Neural progenitor cell (in vitro differentiated cells): ENCODE results near the gene TRPM6. TPM values are rescaled to one million over a fixed set of nuclear protein-coding genes. Genes with fewer than 3 reads are reported as not detected.
A peak's percentile ranks its signal among the peaks of the same experiment; 100 is the strongest.

Source experiments
- DNase-seq: peaks from one replicate; pipeline ENCODE4 v3.0.0-alpha.2; 2016; ENCODE audit warnings: low spot score
- H2AFZ ChIP-seq: fragments of 200-600 bp; sonication (generic); replicated peaks from 2 replicates; pipeline ENCODE4 v1.6.1; 2016; ENCODE audit warnings: antibody characterized with exemption
- H3F3A ChIP-seq: fragments of 200-600 bp; sonication (generic); 2 replicates; pipeline ENCODE4 v1.6.1; 2016; ENCODE audit warnings: antibody characterized with exemption, low read depth
- H3K27ac ChIP-seq: fragments of 200-600 bp; sonication (generic); 2 replicates; pipeline ENCODE4 v1.5.1; 2016; ENCODE audit warnings: mild to moderate bottlenecking
- H3K27me3 ChIP-seq: fragments of 200-600 bp; sonication (generic); 2 replicates; pipeline ENCODE4 v1.6.1; 2016; ENCODE audit warnings: mild to moderate bottlenecking, moderate library complexity
- H3K36me3 ChIP-seq: fragments of 200-600 bp; sonication (generic); 2 replicates; pipeline ENCODE4 v1.5.1; 2016
- H3K4me1 ChIP-seq: fragments of 200-600 bp; sonication (generic); 2 replicates; pipeline ENCODE4 v1.6.1; 2016; ENCODE audit warnings: mixed run types
- H3K4me2 ChIP-seq: fragments of 200-600 bp; sonication (generic); 2 replicates; pipeline ENCODE4 v1.6.1; 2016
- H3K4me3 ChIP-seq: fragments of 200-600 bp; sonication (generic); 2 replicates; pipeline ENCODE4 v1.5.1; 2016
- H3K79me2 ChIP-seq: fragments of 200-600 bp; sonication (generic); 2 replicates; pipeline ENCODE4 v1.6.1; 2016; ENCODE audit warnings: low read depth
- H3K9ac ChIP-seq: fragments of 200-600 bp; sonication (generic); 2 replicates; pipeline ENCODE4 v1.6.1; 2016
- H3K9me3 ChIP-seq: fragments of 200-600 bp; sonication (generic); 2 replicates; pipeline ENCODE4 v1.5.1; 2016; ENCODE audit warnings: low read depth
- H4K20me1 ChIP-seq: fragments of 200-600 bp; sonication (generic); 2 replicates; pipeline ENCODE4 v1.6.1; 2016; ENCODE audit warnings: low read depth
- H3K27ac Mint-ChIP-seq: 3 replicates; pipeline ENCODE4 v1.8.0; 2021; ENCODE audit warnings: mixed read lengths
- H3K27me3 Mint-ChIP-seq: 2 replicates; pipeline ENCODE4 v1.8.0; 2022; ENCODE audit warnings: low read depth, mild to moderate bottlenecking, inconsistent platforms, moderate library complexity, mixed read lengths; ENCODE audit not compliant: insufficient read depth
- H3K36me3 Mint-ChIP-seq: 3 replicates; pipeline ENCODE4 v1.8.0; 2021; ENCODE audit warnings: mixed read lengths
- H3K4me1 Mint-ChIP-seq: 3 replicates; pipeline ENCODE4 v1.8.0; 2021; ENCODE audit warnings: mixed read lengths
- H3K4me3 Mint-ChIP-seq: 3 replicates; pipeline ENCODE4 v1.8.0; 2021; ENCODE audit warnings: mild to moderate bottlenecking, moderate library complexity, mixed read lengths
- H3K9me3 Mint-ChIP-seq: 3 replicates; pipeline ENCODE4 v1.8.0; 2020; ENCODE audit warnings: mixed read lengths
- EZH2 ChIP-seq: fragments of 200-600 bp; sonication (generic); IDR thresholded peaks from 2 replicates; pipeline ENCODE4 v1.6.1; 2017; ENCODE audit warnings: antibody characterized with exemption, mild to moderate bottlenecking, moderate library complexity
- EZH2phosphoT487 ChIP-seq: fragments of 200-600 bp; sonication (generic); IDR thresholded peaks from 2 replicates; pipeline ENCODE4 v1.6.1; 2017; ENCODE audit warnings: antibody characterized with exemption
- total RNA-seq: library from RNA; depleted of rRNA; stranded (reverse); fragments of >200 nt; gene quantifications from 2 replicates; pipeline ENCODE4 v1.2.3, GENCODE V29; 2015; ENCODE audit warnings: low replicate concordance
- TF ChIP-seq, protein P1 (sequence below): fragments of 200-600 bp; sonication (generic); IDR thresholded peaks from 2 replicates; pipeline ENCODE4 v1.5.1; 2017; ENCODE audit warnings: antibody characterized with exemption, mild to moderate bottlenecking

The TRPM6 gene, protein sequence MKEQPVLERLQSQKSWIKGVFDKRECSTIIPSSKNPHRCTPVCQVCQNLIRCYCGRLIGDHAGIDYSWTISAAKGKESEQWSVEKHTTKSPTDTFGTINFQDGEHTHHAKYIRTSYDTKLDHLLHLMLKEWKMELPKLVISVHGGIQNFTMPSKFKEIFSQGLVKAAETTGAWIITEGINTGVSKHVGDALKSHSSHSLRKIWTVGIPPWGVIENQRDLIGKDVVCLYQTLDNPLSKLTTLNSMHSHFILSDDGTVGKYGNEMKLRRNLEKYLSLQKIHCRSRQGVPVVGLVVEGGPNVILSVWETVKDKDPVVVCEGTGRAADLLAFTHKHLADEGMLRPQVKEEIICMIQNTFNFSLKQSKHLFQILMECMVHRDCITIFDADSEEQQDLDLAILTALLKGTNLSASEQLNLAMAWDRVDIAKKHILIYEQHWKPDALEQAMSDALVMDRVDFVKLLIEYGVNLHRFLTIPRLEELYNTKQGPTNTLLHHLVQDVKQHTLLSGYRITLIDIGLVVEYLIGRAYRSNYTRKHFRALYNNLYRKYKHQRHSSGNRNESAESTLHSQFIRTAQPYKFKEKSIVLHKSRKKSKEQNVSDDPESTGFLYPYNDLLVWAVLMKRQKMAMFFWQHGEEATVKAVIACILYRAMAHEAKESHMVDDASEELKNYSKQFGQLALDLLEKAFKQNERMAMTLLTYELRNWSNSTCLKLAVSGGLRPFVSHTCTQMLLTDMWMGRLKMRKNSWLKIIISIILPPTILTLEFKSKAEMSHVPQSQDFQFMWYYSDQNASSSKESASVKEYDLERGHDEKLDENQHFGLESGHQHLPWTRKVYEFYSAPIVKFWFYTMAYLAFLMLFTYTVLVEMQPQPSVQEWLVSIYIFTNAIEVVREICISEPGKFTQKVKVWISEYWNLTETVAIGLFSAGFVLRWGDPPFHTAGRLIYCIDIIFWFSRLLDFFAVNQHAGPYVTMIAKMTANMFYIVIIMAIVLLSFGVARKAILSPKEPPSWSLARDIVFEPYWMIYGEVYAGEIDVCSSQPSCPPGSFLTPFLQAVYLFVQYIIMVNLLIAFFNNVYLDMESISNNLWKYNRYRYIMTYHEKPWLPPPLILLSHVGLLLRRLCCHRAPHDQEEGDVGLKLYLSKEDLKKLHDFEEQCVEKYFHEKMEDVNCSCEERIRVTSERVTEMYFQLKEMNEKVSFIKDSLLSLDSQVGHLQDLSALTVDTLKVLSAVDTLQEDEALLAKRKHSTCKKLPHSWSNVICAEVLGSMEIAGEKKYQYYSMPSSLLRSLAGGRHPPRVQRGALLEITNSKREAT (N-terminal part only)
- 0.09 TPM in 1 of 2 replicates, not detected in the other for total RNA-seq

DNA sequence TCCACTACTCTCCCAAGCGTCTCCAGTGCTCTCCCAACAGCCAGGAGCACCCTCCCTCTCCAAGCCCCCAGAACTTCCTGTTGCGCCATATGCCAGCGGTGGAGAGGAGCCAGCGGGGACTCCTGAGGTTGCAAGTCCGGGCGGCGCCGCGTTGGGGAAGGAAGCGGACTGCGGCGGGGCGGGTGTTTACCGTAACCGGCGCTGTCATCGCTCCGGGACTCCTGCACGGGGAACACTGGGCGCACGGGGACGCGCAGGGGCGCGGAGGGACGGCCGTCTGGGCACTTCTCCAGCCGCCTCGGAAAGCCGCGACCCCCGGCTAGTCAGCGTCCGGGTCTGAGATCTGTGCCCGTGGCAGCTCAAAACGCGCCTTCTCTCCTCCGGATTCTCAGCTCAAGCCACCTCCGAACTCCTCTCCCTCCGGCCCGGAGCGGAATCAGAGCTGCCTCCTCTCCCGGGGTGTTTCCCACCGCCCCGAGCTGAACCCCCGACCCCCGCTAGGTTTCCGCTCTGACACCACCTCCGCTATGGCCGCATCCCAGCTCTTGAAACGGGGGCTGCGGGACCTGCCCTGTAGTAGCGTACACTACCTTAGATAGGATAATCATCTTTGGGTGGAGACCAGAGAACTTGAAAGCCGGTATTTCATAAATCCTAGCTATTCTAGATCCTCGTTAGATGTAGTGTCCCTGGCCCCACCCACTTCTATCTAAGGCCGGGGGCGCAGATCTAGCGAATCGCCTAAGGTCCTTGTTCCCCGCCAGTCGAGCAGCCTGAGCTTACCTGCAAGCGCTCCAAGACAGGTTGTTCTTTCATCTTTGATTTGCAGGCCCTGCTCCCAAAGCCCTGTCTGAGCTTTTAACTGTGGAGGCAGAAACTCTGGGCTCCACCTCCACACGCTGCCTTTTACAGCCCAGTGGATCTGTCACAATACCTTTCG, at the start of gene TRPM6:
Gene TRPM6 (minus strand): TSS at position 881 of the 940 bp plus-strand sequence. CDS start 65 bp downstream, at position 816.
- peaks cover 7% of the 10 kb centered on the region for H3F3A ChIP-seq
- peaks cover 37% of the 10 kb centered on the region for H3K27me3 ChIP-seq
- H3K9me3 ChIP-seq, result no peaks in the 10 kb centered on the region
- H3K9ac ChIP-seq, result no peak within 1 kb of the TSS
- peaks cover 21% of the 10 kb centered on the region for H3K27me3 Mint-ChIP-seq
- no peaks in the 10 kb centered on the region for H3K36me3 Mint-ChIP-seq
- no peaks in the 10 kb centered on the region for H4K20me1 ChIP-seq
- peak within 1 kb of the TSS; percentile 81 for H3K4me2 ChIP-seq
- TF ChIP-seq EZH2phosphoT487, result peak; percentile 28
- TF ChIP-seq, protein P1, sequence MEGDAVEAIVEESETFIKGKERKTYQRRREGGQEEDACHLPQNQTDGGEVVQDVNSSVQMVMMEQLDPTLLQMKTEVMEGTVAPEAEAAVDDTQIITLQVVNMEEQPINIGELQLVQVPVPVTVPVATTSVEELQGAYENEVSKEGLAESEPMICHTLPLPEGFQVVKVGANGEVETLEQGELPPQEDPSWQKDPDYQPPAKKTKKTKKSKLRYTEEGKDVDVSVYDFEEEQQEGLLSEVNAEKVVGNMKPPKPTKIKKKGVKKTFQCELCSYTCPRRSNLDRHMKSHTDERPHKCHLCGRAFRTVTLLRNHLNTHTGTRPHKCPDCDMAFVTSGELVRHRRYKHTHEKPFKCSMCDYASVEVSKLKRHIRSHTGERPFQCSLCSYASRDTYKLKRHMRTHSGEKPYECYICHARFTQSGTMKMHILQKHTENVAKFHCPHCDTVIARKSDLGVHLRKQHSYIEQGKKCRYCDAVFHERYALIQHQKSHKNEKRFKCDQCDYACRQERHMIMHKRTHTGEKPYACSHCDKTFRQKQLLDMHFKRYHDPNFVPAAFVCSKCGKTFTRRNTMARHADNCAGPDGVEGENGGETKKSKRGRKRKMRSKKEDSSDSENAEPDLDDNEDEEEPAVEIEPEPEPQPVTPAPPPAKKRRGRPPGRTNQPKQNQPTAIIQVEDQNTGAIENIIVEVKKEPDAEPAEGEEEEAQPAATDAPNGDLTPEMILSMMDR, result no peak
- H3K4me1 ChIP-seq, result no peaks in the 10 kb centered on the region
- H3K4me3 ChIP-seq, result peak within 1 kb of the TSS; percentile 71
- no peaks in the 10 kb centered on the region for H3K79me2 ChIP-seq
- H3K27ac Mint-ChIP-seq, result no peak within 1 kb of the TSS
- no peaks in the 10 kb centered on the region for H3K4me1 Mint-ChIP-seq
- peak within 1 kb of the TSS; percentile 93 for H3K4me3 Mint-ChIP-seq
- no peak within 1 kb of the TSS for H3K27ac ChIP-seq
- peak within 1 kb of the TSS; percentile 93 for H2AFZ ChIP-seq
- H3K9me3 Mint-ChIP-seq, result peaks cover 7% of the 10 kb centered on the region
- no peaks in the 10 kb centered on the region for H3K36me3 ChIP-seq
- DNase-seq, result peak; percentile 66

DNA sequence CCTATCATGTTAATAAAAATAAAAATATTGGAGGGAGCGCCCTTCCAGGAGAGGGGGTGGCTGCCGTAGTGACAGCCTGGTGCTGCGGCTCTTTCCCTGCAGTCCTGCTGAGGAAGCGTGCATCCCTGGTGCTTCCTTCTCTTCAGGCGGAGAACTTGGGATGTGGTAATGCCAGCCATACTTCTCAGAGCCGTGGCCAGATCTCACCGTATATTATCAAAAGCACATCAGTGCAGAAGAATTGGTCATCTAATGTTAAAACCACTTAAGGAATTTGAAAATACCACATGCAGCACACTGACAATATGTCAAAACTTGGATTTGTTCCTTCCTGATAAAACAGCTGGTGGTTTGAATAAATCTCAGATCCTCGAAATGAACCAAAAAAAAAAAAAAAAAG, 47.3 kb upstream of the TRPM6 start:
- Mint-ChIP-seq H3K4me3 (no peak overlapping the region), H3K27ac (no peak overlapping the region), H3K9me3 (peaks cover 20% of the 10 kb centered on the region), H3K4me1 (no peaks in the 10 kb centered on the region), H3K27me3 (peaks cover 7% of the 10 kb centered on the region), H3K36me3 (no peaks in the 10 kb centered on the region)
- Histone ChIP-seq H2AFZ (no peak overlapping the region), H3K4me2 (no peak overlapping the region), H3K79me2 (no peaks in the 10 kb centered on the region), H3K36me3 (no peaks in the 10 kb centered on the region), H3K4me3 (no peak overlapping the region), H3K4me1 (no peaks in the 10 kb centered on the region), H3K9me3 (no peaks in the 10 kb centered on the region), H3K27ac (no peak overlapping the region), H3F3A (no peaks in the 10 kb centered on the region), H3K9ac (no peak overlapping the region), H4K20me1 (no peaks in the 10 kb centered on the region), H3K27me3 (no peaks in the 10 kb centered on the region)
- TF ChIP-seq EZH2phosphoT487, result no peak
- TF ChIP-seq, protein P1, result no peak
- no peak for TF ChIP-seq EZH2
- no peak for DNase-seq
